T-helper 1 cell treated with Interleukin-12 subunit alpha and Interleukin-12 subunit beta and Interleukin-4 antibody, amounts not matched to agents 30 μg/mL and 1 μg/mL, for 36 hours (primary cell): ENCODE measurements around the gene CSTPP1.

Experiments used
- H3K27ac Mint-ChIP-seq: one replicate; pipeline ENCODE4 v1.8.0; 2021; ENCODE audit warnings: mild to moderate bottlenecking, mixed read lengths
- H3K27me3 Mint-ChIP-seq: one replicate; pipeline ENCODE4 v1.8.0; 2021; ENCODE audit warnings: low read depth, mixed read lengths
- H3K36me3 Mint-ChIP-seq: one replicate; pipeline ENCODE4 v1.8.0; 2021; ENCODE audit warnings: low read depth, mixed read lengths
- H3K4me1 Mint-ChIP-seq: one replicate; pipeline ENCODE4 v1.8.0; 2021; ENCODE audit warnings: low read depth, mixed read lengths
- H3K4me3 Mint-ChIP-seq: one replicate; pipeline ENCODE4 v1.8.0; 2021; ENCODE audit warnings: mild to moderate bottlenecking, moderate library complexity, mixed read lengths
- H3K9me3 Mint-ChIP-seq: one replicate; pipeline ENCODE4 v1.8.0; 2021; ENCODE audit warnings: mixed read lengths

The CSTPP1 gene, protein sequence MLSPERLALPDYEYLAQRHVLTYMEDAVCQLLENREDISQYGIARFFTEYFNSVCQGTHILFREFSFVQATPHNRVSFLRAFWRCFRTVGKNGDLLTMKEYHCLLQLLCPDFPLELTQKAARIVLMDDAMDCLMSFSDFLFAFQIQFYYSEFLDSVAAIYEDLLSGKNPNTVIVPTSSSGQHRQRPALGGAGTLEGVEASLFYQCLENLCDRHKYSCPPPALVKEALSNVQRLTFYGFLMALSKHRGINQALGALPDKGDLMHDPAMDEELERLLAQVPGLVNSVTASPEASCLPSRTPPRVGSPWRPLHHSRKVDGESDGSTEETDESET

DNA sequence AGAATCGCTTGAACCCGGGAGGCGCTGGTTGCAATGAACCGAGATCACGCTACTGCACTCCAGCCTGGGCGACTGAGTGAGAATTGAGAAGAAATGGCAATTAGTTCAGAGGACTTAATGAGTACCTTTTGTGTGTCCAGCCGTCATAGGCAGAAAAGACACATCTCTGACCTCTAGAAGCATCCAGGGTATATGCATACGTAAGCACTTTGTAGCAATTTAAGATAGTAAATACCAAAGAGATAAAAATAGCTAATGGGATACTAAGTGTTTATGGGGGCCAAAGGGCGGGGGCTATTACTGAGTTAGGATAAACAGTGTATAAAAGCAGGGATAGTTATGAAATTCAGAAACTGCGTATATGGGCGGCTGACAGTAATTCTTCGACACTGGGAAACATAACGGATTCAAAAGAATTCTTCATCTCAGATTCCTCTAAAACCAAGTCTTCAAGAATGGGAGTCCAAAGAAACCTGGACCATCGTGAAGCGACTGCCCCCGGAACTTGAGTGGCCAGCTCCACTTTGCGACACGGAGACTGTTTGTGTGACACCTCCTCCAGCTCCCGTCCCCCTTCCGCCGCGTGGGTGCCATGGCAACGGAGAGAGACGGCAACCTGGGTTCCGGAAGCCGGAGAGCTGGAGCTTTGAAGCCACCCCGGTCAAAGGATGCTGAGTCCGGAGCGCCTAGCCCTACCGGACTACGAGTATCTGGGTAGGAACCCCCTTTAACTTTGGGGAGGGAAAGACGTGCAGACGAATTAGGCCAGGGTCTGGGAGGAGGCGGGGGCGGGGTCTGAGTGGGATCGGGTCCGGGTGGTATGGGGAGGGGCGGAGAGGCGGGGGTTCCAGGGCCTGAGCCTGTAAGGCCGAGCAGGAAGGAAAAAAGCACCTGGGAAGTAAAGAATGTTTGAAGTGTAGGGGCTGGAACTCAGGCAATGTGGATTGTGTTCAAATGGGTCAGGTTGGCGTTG lies at the start of gene CSTPP1:
TSS of gene CSTPP1 (plus strand) at position 624 of the 973 bp plus-strand sequence. CDS start at position 669, 45 bp downstream.
- Mint-ChIP-seq H3K27me3 (peaks cover 12% of the 10 kb centered on the region), H3K9me3 (peaks cover 3% of the 10 kb centered on the region), H3K36me3 (peaks cover 2% of the 10 kb centered on the region), H3K4me3 (peak within 1 kb of the TSS; percentile 91), H3K4me1 (peaks cover 10% of the 10 kb centered on the region), H3K27ac (peak within 1 kb of the TSS; percentile 79)

DNA sequence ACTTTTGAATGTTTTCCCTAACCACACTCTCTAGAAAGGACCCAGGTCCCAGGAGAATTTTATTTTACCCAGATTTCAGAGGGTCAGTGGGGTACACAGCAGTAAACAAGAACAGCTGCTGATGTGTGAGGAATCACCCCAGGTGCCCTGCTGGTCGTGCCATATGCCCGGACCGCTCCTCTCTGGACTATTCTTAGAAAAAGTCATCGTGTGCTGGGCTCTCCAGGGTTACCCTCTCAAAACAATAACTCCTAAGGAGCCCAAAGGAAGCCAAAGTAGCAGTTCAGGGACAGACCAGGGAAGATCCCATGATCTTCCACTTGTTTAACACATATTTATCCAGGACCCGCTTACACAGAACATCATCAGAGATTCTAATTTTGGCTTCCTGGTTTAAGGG lies 47.9 kb upstream of the CSTPP1 start:
- H3K27ac Mint-ChIP-seq = no peak overlapping the region
- H3K4me3 Mint-ChIP-seq = no peak overlapping the region
- H3K4me1 Mint-ChIP-seq = peaks cover 4% of the 10 kb centered on the region
- no peaks in the 10 kb centered on the region for H3K9me3 Mint-ChIP-seq
- no peaks in the 10 kb centered on the region for H3K36me3 Mint-ChIP-seq
- no peaks in the 10 kb centered on the region for H3K27me3 Mint-ChIP-seq

DNA sequence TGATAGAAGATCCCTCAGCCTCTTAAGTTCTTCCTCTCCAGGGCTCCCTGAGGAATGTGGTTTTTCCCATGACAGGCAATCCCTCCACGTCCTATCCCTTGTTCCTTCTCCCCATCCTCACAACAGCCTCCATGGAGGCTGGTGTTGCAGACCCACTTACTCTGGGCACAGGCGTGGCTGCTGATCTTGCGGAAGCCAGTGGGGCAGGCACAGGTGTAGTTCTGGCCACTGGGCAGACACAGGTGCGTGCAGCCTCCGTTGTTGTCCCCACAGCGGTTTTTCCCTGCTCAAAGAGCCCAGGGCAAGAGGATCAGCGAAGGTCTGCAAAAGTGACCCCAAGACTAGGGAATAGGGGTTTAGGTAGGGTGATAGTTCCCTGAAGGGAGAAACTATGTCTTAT lies 47.3 kb upstream of the CSTPP1 start:
- H3K9me3 Mint-ChIP-seq = no peaks in the 10 kb centered on the region
- H3K4me1 Mint-ChIP-seq = peaks cover 4% of the 10 kb centered on the region
- H3K36me3 Mint-ChIP-seq = no peaks in the 10 kb centered on the region
- no peaks in the 10 kb centered on the region for H3K27me3 Mint-ChIP-seq
- no peak overlapping the region for H3K27ac Mint-ChIP-seq
- no peak overlapping the region for H3K4me3 Mint-ChIP-seq

DNA sequence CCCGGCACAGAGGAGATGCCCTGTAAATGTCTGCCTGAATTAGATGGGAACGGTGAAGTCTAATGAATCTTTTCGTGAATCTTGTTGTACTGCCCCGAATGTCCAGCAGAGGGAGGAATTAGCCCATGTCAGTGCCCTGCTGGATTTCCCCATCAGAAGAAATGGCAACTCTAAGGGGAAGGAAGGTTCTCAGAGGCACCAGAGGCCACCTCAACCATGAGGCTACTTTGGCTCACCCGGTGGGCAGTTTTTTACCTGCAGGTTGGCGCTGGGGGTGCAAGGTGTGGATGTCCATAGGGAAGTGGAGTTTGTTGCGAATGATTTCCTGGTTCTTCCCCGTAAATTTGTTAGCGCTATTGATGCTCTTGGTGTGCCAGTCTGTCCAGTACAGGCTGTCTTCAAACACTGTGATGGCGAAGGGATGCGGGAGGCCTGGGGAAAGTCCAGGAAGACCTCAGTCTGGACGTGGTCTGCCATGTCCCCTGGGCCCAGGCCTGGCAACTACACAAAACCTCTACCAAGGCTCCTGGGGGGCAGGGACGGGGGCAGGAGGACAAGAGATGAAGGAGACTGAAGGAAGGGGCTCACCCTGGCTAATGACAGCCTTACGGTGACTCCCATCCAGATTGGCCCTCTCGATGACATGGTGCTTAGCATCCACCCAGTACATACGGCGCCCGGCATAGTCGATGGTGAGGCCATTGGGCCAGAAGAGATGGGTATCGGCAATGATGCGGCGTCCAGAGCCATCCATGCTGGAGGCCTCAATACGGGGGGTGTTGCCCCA lies 46.7 kb upstream of the CSTPP1 start:
- H3K4me1 Mint-ChIP-seq = peaks cover 4% of the 10 kb centered on the region
- H3K4me3 Mint-ChIP-seq = no peak overlapping the region
- H3K27ac Mint-ChIP-seq = no peak overlapping the region
- no peaks in the 10 kb centered on the region for H3K36me3 Mint-ChIP-seq
- no peaks in the 10 kb centered on the region for H3K27me3 Mint-ChIP-seq
- no peaks in the 10 kb centered on the region for H3K9me3 Mint-ChIP-seq

DNA sequence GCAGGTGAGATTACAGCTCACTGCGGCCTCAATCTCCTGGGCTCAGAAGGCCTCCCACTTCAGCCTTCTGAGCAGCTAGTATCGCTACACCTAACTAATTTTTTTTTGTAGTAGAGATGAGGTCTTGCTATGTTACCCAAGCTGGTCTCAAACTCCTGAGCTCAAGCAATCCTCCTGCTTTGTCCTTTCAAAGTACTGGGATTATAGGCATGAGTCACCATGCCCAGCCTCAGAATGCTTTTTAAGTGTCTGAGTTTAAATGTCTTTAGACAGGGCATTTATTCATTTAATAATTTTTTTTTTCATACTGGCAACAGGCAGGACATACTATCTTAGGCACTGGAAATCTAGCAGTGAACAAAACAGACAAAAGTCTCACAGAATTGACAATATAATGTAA lies 45.9 kb upstream of the CSTPP1 start:
- Mint-ChIP-seq H3K4me1 (peaks cover 4% of the 10 kb centered on the region), H3K27ac (no peak overlapping the region), H3K4me3 (no peak overlapping the region), H3K36me3 (no peaks in the 10 kb centered on the region), H3K27me3 (no peaks in the 10 kb centered on the region), H3K9me3 (no peaks in the 10 kb centered on the region)

DNA sequence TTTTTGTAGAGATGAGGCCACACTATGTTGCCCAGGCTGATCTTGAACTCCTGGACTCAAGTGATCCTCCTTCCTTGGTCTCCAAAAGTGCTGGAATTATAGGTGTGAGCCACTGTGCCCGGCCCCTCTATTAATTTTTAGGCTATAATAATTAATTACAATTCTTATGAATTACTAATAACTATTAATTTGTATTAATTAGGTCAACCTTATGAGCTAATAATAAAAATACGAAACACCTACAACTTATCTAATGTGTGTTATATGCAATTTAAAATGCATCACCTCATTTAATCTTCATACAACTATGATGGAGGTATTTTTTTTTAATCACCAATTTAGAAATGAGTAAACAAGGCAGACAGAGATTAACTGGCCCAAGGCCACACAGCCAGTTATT lies 44.5 kb upstream of the CSTPP1 start:
- H3K27ac Mint-ChIP-seq = no peak overlapping the region
- H3K9me3 Mint-ChIP-seq = no peaks in the 10 kb centered on the region
- H3K36me3 Mint-ChIP-seq = no peaks in the 10 kb centered on the region
- H3K27me3 Mint-ChIP-seq = no peaks in the 10 kb centered on the region
- H3K4me1 Mint-ChIP-seq = peaks cover 4% of the 10 kb centered on the region
- H3K4me3 Mint-ChIP-seq = no peak overlapping the region

DNA sequence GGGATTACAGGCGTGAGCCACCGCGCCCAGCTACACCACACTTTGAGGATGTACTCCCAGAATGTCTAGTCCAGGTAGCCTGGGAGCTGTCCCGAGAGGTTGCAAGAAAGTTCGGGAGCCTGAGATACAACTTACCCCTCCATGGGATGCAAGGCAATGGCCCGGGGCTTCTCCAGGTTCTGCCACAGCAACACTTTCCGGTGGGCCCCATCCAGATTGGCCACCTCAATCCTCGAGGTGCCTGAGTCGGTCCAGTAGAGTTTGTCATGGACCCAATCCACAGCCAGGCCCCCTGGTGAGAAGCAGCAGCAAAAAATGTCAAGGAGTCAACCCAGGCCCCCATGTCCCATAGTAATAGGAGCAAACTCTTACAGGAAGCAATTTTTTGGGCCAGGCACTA lies 43.7 kb upstream of the CSTPP1 start:
- Mint-ChIP-seq H3K27ac (no peak overlapping the region), H3K36me3 (no peaks in the 10 kb centered on the region), H3K9me3 (no peaks in the 10 kb centered on the region), H3K4me3 (no peak overlapping the region), H3K27me3 (no peaks in the 10 kb centered on the region), H3K4me1 (peaks cover 4% of the 10 kb centered on the region)

DNA sequence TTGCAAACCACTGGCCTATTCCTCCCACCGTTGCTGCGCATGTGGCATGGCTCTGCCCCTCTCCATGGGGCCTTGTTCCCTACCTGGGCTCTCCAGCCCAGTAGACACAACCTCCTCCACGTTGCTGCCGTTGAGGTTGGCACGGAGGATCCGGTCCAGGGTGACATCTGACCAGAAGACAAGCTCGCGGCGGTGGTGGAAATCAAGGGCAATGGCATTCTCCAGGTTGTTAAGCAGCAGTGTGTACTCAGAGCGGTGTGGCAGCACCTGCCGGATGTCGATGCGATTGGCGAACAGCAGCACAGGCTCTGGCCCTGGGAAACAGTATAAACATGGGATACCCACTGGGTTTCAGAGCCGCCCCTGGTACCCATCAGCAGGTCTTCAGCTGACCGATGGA lies 42.1 kb upstream of the CSTPP1 start:
- no peaks in the 10 kb centered on the region for H3K9me3 Mint-ChIP-seq
- no peaks in the 10 kb centered on the region for H3K27me3 Mint-ChIP-seq
- H3K4me1 Mint-ChIP-seq = peaks cover 4% of the 10 kb centered on the region
- no peak overlapping the region for H3K27ac Mint-ChIP-seq
- H3K36me3 Mint-ChIP-seq = no peaks in the 10 kb centered on the region
- H3K4me3 Mint-ChIP-seq = no peak overlapping the region

DNA sequence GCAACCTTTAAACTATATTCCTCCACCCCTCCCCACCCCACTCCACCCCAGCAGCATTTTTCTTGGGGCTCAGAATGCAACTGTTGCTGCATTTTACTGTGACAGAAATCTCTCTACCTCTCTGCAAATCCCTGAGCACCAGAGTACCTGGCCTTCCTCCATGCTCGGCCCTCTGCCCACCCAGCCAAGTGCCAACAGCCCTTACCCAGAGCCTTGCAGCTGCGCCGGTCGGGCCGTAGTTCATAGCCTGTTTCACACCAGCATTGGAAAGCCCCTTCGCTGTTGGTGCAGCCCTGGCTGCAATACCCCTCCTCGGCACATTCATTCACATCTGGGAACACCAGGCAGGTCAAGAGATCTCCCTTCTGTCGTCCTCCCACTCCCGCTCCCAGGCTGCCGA lies 41.6 kb upstream of the CSTPP1 start:
- H3K27me3 Mint-ChIP-seq = no peaks in the 10 kb centered on the region
- H3K4me3 Mint-ChIP-seq = no peak overlapping the region
- no peaks in the 10 kb centered on the region for H3K36me3 Mint-ChIP-seq
- no peaks in the 10 kb centered on the region for H3K4me1 Mint-ChIP-seq
- no peaks in the 10 kb centered on the region for H3K9me3 Mint-ChIP-seq
- no peak overlapping the region for H3K27ac Mint-ChIP-seq

DNA sequence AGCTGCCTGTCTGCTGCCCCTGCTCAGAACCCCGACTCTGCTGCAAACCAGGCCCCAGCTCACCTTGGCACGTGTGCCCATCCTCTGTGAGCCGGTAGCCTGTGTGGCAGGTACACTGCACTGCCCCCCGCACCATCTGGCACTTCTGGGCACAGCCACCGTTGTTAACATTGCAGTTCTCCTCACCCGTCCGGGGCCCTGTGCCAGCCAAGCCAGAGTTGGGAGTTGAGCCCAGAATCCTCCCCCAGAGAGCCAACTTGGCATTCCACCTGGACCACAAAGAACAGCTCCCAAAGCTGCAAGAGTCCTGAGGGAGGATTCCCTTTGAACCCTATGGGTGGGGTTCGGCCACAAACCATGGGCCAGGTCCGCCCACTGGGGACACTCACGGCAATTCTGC lies 40.7 kb upstream of the CSTPP1 start:
- Mint-ChIP-seq H3K36me3 (no peaks in the 10 kb centered on the region), H3K4me3 (no peak overlapping the region), H3K9me3 (no peaks in the 10 kb centered on the region), H3K27me3 (no peaks in the 10 kb centered on the region), H3K4me1 (no peaks in the 10 kb centered on the region), H3K27ac (no peak overlapping the region)

DNA sequence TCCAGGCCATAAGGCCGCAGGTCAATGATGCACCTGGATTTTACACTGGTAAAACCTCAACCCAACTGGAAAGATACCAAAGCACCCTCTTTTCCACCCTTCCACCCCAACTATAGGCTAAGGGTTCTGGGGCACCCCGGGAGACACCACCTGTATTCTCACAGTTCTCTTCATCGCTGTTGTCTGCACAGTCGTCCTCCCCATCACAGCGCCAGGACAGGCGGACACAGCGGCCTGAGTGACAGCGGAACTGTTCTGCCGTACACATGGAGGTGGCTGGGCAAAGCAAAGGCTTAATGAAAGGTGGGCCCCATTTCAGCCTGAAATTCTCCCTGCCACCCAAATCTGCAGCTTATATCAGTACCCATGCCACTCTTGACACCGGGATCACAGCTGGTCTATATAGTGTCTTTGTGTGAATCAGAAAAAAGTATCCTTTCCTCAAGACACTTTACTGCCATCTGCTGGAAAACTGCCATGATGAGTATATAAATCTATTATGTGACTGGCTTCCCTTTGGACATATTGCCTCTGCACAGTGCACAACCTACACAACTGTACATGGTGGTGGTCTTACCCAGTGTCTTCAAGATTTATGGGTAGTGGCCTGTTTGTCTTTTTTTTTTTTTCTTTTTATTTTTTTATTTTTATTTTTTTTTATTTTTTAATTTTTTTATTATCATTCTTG lies 39.7 kb upstream of the CSTPP1 start:
- Mint-ChIP-seq H3K27ac (no peak overlapping the region), H3K27me3 (peaks cover 4% of the 10 kb centered on the region), H3K4me1 (no peaks in the 10 kb centered on the region), H3K9me3 (no peaks in the 10 kb centered on the region), H3K36me3 (no peaks in the 10 kb centered on the region), H3K4me3 (no peak overlapping the region)

DNA sequence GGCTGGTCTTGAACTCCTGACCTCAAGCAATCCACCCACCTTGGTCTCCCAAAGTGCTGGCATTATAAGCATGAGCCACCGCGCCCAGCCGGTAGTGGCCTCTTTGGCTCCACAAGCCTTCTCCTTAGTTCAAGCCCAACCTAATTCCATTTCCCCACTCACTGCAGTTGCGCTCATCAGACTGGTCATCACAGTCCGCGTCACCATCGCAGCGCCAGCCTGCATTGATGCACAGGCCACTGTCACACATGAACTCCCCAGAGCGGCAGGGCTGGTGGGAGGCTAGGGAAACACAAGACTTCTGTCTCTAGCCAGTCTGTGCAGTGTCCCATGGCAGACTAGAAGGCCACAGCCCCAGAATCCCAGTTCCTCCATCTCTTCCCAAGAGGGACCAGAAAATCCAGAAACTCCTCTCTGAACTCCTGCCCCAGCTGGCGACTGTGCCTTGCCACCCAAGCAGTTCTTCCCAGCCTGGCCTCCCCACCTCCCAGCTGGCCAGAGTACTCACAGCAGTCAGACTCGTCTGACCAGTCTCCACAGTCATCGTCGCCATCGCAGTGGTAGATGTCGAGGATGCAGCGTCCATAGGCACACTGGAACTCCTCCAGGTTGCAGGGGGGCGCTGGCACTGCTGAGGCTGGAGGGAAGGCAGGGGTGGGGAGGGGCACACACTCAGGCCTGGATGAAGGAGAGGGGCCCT lies 38.0 kb upstream of the CSTPP1 start:
- Mint-ChIP-seq H3K27ac (no peak overlapping the region), H3K9me3 (no peaks in the 10 kb centered on the region), H3K4me3 (no peak overlapping the region), H3K27me3 (peaks cover 4% of the 10 kb centered on the region), H3K4me1 (no peaks in the 10 kb centered on the region), H3K36me3 (no peaks in the 10 kb centered on the region)

DNA sequence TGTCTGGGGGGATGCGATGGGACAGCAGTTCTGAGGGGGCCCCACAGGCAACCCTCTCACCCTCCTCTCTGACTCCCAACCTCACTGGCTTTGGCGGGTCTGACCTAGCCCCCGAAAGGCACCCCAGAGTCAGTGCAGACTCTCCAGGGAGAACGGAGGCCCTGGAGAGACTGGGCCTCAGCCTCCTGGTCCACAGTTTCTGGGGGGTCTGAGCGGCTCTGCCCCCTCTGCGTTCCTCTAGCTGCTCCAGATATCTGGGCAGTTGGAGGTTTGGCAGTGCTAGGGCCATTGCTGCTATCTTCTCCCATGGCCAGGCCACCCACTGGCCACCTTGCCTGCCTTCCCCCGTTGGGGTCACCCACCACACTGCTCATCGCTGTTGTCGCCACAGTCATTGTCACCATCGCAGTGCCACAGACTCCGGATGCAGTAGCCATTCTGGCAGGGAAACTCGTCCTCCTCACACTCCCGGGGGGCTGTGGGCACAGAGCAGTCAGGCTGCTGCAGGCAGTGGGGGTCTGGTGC lies 37.0 kb upstream of the CSTPP1 start:
- Mint-ChIP-seq H3K4me3 (no peak overlapping the region), H3K36me3 (no peaks in the 10 kb centered on the region), H3K4me1 (no peaks in the 10 kb centered on the region), H3K27me3 (peaks cover 4% of the 10 kb centered on the region), H3K9me3 (no peaks in the 10 kb centered on the region), H3K27ac (no peak overlapping the region)
